ENCODE results near the gene CXCR5.

Gene CXCR5

DNA sequence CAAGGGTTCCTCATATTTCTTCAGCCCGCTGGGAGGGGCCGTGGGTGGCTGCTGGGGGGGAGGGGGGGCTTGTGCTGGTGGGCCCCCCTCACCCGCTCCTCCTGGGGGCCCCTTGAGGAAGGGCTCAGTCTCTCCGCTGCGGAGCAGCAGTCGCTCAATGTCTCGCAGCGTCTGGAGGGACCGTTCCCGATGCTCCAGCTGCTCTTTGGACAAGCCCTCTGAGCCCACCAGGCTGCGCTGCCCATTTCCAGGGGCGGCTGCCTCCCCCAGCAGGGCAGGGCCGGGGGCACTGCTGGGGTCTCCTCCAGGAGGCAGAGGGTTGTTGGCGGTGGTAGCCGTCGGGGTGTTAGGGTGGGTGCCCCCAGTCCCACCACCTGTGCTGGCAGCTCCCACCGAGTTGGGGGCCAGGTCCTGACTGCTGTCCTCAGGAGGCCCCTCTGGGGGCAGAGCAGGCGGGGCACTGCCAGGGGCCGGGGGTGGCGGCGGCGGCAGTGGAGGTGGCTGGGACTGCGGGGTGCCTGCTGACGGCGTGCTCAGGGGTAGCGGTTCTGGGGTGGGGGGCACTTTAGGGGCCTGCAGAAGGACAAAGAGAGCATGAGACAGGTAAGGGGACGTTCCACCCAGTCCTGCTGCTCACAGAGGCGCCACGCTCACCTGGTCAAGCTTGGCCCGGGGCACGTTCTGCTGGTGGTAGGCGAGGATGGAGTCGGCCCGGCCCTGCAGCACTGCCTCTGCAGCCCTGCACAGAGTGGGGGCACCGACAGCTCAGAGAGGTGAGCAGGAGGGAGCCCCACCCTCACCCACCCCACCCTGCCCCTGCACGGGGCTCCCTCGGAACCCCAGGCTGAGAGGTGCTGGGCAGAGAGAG, 18.9 kb downstream of the CXCR5 start:
- Histone ChIP-seq H3K4me1 (ENCODE audit: control insufficient read depth, insufficient read depth, low read length) (peaks cover 10% of the 10 kb centered on the region), H3K36me3 (ENCODE audit: control insufficient read depth, insufficient read depth, low read length) (peaks cover 15% of the 10 kb centered on the region), H3K27me3 (ENCODE audit: control insufficient read depth, insufficient read depth, low read length) (no peaks in the 10 kb centered on the region), H3K4me3 (ENCODE audit: low read length) (no peak overlapping the region), H3K9ac (ENCODE audit: low read length) (no peak overlapping the region), H3K9me3 (ENCODE audit: control insufficient read depth, low read length) (no peaks in the 10 kb centered on the region)

GRCh38 chr11:118903204-118904015, 19.7 kb downstream of the CXCR5 start:
- Histone ChIP-seq H3K4me1 (ENCODE audit: control insufficient read depth, insufficient read depth, low read length) (peaks cover 18% of the 10 kb centered on the region), H3K27me3 (ENCODE audit: control insufficient read depth, insufficient read depth, low read length) (no peaks in the 10 kb centered on the region), H3K36me3 (ENCODE audit: control insufficient read depth, insufficient read depth, low read length) (peaks cover 15% of the 10 kb centered on the region), H3K4me3 (ENCODE audit: low read length) (no peak overlapping the region), H3K9ac (ENCODE audit: low read length) (no peak overlapping the region), H3K9me3 (ENCODE audit: control insufficient read depth, low read length) (no peaks in the 10 kb centered on the region)

GRCh38 chr11:118907051-118908042, 23.7 kb downstream of the CXCR5 start:
- no peak overlapping the region for H3K4me3 ChIP-seq (ENCODE audit: low read length)
- H3K36me3 ChIP-seq (ENCODE audit: control insufficient read depth, insufficient read depth, low read length), result peaks cover 15% of the 10 kb centered on the region
- peak overlapping the region; percentile 18 for H3K9ac ChIP-seq (ENCODE audit: low read length)
- peaks cover 56% of the 10 kb centered on the region for H3K4me1 ChIP-seq (ENCODE audit: control insufficient read depth, insufficient read depth, low read length)
- H3K27me3 ChIP-seq (ENCODE audit: control insufficient read depth, insufficient read depth, low read length), result no peaks in the 10 kb centered on the region
- H3K9me3 ChIP-seq (ENCODE audit: control insufficient read depth, low read length), result no peaks in the 10 kb centered on the region

GRCh38 chr11:118908264-118908663, 24.6 kb downstream of the CXCR5 start:
- Histone ChIP-seq H3K4me1 (ENCODE audit: control insufficient read depth, insufficient read depth, low read length) (peaks cover 65% of the 10 kb centered on the region), H3K4me3 (ENCODE audit: low read length) (no peak overlapping the region), H3K9me3 (ENCODE audit: control insufficient read depth, low read length) (no peaks in the 10 kb centered on the region), H3K9ac (ENCODE audit: low read length) (peak overlapping the region; percentile 18), H3K36me3 (ENCODE audit: control insufficient read depth, insufficient read depth, low read length) (peaks cover 15% of the 10 kb centered on the region), H3K27me3 (ENCODE audit: control insufficient read depth, insufficient read depth, low read length) (no peaks in the 10 kb centered on the region)

DNA sequence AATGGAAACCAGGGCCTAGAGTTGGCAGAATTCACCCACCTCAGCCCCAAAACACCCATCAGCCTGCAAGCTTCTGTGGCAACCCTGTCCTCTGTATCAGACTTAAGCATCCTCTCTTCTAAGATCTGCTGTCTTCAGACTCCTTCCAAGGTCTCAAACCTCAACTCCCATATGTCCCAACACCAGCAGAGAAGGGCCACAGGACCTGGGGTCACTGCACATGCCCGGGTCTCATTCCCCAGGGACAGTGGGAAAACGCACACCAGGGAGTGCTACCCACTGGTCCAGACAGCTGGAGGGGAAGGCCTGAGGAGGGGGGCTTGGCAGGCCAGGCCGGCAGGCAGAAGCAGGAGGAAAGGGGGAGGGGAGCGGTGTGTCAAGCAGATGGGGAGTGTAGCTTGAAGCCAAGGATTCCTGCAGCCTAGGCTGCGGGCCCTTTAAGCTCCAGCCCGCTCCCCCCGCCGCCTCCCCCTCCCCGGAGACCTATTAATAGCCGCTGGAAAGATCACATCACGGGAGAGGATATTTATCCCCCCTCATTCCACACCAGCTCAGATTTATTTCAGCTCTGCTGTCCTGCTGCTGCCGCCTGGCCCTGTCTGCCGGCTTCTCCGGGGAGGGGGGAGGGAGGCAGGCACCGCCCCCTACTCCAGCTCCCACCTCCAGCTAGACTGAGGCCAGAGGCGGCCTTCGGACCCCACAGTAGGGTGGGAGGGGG, 25.4 kb downstream of the CXCR5 start:
- H3K36me3 ChIP-seq (ENCODE audit: control insufficient read depth, insufficient read depth, low read length), result peaks cover 15% of the 10 kb centered on the region
- H3K27me3 ChIP-seq (ENCODE audit: control insufficient read depth, insufficient read depth, low read length), result no peaks in the 10 kb centered on the region
- H3K9me3 ChIP-seq (ENCODE audit: control insufficient read depth, low read length), result no peaks in the 10 kb centered on the region
- H3K4me1 ChIP-seq (ENCODE audit: control insufficient read depth, insufficient read depth, low read length), result peaks cover 73% of the 10 kb centered on the region
- no peak overlapping the region for H3K4me3 ChIP-seq (ENCODE audit: low read length)
- peak overlapping the region; percentile 62 for H3K9ac ChIP-seq (ENCODE audit: low read length)

DNA sequence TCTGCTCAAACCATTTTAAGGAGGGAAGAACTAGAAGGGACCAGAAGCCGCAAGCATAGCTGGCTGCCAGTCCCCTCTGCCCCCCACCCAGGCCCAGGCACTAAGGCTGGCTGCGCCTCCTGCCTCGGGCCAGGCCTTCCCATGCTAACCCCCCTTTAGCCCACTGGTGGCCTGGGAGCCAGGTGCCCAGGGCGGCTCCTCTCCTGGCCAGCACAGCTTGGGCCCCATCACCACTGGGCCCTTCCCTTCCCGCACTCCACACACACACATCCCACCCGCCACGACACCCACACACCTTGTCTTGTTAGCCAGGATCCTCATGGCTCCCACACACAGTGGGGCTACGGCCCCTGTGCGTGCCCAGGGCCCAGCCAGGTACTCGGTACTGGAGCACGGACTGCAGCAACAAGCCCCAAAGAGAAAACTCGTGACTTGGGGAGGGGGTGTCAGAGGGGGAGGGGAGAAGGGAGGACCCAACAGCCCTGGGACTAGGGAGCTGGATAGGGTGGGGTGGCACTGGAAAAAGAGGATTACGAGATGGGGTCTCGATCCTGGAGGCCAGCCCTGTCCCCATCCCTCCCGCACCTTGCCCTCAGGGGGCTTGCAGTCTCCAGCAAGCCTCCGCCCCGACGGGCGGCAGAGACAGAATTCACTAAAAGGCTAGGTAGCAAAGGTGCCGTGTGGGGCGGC, 26.1 kb downstream of the CXCR5 start:
- Histone ChIP-seq H3K36me3 (ENCODE audit: control insufficient read depth, insufficient read depth, low read length) (peaks cover 15% of the 10 kb centered on the region), H3K27me3 (ENCODE audit: control insufficient read depth, insufficient read depth, low read length) (no peaks in the 10 kb centered on the region), H3K4me3 (ENCODE audit: low read length) (no peak overlapping the region), H3K9ac (ENCODE audit: low read length) (peak overlapping the region; percentile 62), H3K9me3 (ENCODE audit: control insufficient read depth, low read length) (no peaks in the 10 kb centered on the region), H3K4me1 (ENCODE audit: control insufficient read depth, insufficient read depth, low read length) (peaks cover 80% of the 10 kb centered on the region)

GRCh38 chr11:118910309-118911112, 26.8 kb downstream of the CXCR5 start:
- Histone ChIP-seq H3K9ac (ENCODE audit: low read length) (peak overlapping the region; percentile 63), H3K9me3 (ENCODE audit: control insufficient read depth, low read length) (no peaks in the 10 kb centered on the region), H3K4me3 (ENCODE audit: low read length) (peak overlapping the region; percentile 31), H3K27me3 (ENCODE audit: control insufficient read depth, insufficient read depth, low read length) (no peaks in the 10 kb centered on the region), H3K36me3 (ENCODE audit: control insufficient read depth, insufficient read depth, low read length) (peaks cover 15% of the 10 kb centered on the region), H3K4me1 (ENCODE audit: control insufficient read depth, insufficient read depth, low read length) (peaks cover 87% of the 10 kb centered on the region)

GRCh38 chr11:118911113-118911879, 27.6 kb downstream of the CXCR5 start:
- Histone ChIP-seq H3K9me3 (ENCODE audit: control insufficient read depth, low read length) (no peaks in the 10 kb centered on the region), H3K36me3 (ENCODE audit: control insufficient read depth, insufficient read depth, low read length) (peaks cover 13% of the 10 kb centered on the region), H3K4me3 (ENCODE audit: low read length) (peak overlapping the region; percentile 31), H3K4me1 (ENCODE audit: control insufficient read depth, insufficient read depth, low read length) (peaks cover 95% of the 10 kb centered on the region), H3K27me3 (ENCODE audit: control insufficient read depth, insufficient read depth, low read length) (no peaks in the 10 kb centered on the region), H3K9ac (ENCODE audit: low read length) (peak overlapping the region; percentile 63)

DNA sequence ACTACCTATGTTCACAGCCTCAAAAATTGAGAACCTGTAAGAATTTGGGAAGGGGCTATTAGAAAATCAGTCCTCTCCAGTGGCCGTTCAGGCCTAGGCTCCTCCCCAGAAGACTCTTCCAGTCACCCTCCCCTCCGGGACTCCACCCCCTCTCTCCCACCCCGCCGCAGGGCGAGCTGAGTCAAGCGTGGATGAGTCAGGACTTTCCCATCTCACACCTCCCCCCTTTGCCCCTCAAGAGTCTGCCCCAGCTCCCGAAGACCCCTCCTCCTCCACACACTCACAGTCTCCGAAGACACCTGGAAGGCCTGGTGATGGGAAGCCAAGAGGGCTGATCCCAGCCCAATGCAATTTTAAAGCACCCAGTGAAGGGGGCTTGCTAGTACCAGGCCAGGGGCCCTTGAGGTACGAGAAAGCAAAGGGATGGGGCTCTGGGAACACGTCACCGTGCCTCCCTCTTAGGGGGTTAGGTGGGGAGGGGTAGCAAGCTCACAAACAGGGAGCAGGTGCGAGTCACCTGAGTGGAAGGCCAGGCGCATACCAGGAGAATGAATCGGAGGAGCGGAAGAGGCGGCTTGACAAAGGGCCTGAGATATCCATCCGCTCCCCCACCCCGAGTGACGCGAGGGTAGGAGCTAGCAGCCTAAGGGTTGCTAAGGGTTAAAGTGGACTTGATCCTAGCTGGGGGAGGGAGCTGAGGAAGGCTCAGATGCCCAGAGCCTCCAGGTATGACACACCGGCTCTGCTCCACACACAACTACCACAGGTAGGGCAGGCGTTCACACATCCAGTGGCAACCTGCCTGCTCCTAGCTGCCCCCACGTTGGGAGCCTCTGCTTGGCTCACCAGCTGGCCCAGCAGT, 28.4 kb downstream of the CXCR5 start:
- Histone ChIP-seq H3K9me3 (ENCODE audit: control insufficient read depth, low read length) (no peaks in the 10 kb centered on the region), H3K4me3 (ENCODE audit: low read length) (peak overlapping the region; percentile 17), H3K36me3 (ENCODE audit: control insufficient read depth, insufficient read depth, low read length) (peaks cover 5% of the 10 kb centered on the region), H3K4me1 (ENCODE audit: control insufficient read depth, insufficient read depth, low read length) (peaks cover 98% of the 10 kb centered on the region), H3K27me3 (ENCODE audit: control insufficient read depth, insufficient read depth, low read length) (no peaks in the 10 kb centered on the region), H3K9ac (ENCODE audit: low read length) (peak overlapping the region; percentile 63)
